Amniotic stem cell (primary cell): Measurements from ENCODE around the gene DMGDH.

Source experiments
- DNase-seq: peaks from one replicate; lab custom pipeline; 2025; lab: John Stamatoyannopoulos, UW

Gene DMGDH

DNA sequence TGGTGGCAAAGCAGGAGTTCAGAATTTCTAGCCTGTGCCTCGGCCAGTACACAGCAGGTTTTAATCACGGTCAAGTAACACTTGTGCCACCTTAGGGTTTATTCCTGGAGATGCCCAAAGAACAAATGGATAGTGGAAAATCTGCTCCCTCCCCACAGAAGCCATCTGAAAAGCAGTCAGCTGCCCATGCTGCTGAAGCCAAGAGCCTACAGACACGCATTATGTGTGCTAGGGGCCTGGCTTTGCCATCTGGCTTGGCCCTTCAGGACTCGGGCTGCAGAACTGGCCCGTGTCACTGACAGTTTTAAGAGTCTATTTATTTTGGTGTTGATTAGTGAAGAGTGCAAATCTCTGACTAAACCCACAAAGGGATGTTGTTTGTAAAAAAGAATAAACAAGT lies 95.5 kb downstream of the DMGDH start:
- DNase-seq = no peak

DNA sequence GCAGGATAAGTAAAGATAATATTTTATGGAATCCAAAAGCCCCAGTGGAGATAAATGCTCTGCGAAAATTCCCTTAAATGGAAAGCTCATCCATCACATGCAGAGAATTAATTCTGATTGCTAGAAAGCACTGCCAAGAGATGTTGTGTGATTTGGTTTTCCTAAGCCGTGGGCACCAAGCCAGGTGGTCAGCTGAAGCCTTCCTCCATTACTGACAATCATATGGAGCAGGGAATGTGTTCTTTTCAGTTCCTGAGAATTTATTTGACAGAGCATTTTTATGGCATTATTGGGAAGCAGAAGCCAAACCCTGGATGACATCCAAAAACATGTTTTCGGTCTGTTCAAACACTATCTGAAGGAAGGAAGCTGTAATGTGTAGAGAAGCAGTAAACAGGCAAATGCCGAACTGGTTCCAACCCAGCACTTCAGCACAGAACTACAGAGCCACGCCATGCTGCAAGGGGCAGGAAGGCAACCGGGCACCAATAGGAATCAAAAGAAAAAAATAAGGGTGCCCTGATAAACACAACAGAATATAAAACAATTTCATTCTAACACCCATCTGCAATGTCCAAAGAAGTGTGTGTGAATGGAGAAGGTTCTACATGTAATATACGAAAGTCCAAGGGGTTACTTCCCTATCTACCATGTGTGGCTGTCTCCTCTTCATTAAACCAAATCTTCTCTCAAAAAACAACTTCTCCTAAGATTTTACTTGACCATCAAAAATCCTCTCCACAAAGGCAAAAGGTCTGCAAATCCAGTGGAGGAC lies 96.6 kb downstream of the DMGDH start:
- no peak for DNase-seq

GRCh38 chr5:78971998-78972397 lies 97.5 kb downstream of the DMGDH start:
- no peak for DNase-seq

DNA sequence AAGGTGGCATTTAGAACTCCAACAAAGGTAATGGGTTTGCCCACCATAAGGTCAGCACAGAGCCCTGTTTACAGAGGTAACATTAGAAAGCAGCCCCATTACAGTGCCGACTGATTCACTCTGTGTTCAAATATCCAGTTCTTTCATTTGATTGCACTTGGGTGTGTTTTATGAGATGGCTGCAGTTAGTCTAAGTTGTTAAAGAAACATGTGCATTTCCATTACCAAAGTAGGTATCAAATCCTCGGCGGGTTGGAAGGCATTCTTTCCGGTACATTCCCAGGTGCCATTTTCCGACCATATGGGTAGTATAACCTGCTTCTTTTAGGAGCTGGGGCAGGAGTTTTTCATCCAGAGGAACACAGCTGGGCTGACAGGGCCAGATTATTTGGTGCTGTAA lies 100.7 kb downstream of the DMGDH start:
- DNase-seq = no peak

GRCh38 chr5:78964889-78965288 lies 104.6 kb downstream of the DMGDH start:
- no peak for DNase-seq

DNA sequence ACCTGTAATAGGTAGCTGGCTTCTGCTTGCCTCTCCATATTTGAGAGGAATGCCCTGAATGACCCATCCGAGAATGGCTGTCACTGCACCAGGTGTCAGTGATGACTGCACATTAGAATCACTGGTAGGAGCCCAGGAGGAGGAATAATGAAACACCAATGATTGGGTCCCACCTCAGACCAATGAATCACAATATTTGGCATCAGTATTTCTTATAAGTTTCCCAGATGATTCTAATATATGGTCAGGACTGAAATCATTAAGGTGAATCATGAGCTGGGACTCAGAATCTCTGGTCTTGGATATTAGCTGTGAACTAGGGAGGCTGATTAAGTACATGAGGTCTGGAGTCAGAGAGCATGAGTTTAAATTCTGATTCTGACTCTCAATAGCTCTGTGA lies 107.7 kb downstream of the DMGDH start:
- DNase-seq = no peak

DNA sequence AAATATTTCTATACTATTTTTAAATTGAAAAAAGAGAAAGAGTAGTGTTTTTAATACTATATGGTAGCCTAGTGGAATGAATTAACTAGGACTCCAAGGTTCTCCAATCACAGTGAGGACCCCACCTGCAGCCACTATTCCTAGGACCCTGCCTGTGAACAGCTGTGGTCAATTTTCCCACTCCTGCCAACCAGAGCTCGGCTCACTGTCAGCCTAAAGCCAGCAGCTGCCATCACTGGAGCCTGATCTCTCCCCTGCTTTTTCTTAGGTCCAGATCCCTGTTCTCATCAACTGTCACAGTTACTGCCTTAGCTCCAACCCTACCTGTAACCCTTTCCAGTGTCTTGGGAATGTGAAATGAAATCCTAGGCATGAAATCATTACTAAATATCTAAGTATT lies 109.7 kb downstream of the DMGDH start:
- no peak for DNase-seq

GRCh38 chr5:78958672-78959445 lies 110.6 kb downstream of the DMGDH start:
- DNase-seq = no peak

DNA sequence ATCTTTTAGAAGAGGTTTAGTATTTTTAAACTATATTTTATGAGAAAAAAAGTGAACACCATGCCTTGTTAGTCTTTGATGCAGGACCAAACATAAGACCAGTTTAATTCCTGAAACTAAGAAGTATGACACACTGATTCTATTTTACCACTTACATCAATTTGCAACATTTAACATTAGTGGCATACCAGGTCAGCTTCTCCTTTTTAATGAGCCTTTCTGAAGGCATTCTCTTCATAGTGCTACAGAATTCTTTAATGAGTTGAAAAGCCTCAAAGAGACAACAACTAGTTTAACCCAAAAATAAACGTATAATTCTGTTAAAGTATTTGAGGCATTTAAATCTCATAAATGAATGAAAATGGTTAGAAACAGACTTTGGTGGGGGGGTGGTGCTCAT lies 112.6 kb downstream of the DMGDH start:
- DNase-seq = no peak

DNA sequence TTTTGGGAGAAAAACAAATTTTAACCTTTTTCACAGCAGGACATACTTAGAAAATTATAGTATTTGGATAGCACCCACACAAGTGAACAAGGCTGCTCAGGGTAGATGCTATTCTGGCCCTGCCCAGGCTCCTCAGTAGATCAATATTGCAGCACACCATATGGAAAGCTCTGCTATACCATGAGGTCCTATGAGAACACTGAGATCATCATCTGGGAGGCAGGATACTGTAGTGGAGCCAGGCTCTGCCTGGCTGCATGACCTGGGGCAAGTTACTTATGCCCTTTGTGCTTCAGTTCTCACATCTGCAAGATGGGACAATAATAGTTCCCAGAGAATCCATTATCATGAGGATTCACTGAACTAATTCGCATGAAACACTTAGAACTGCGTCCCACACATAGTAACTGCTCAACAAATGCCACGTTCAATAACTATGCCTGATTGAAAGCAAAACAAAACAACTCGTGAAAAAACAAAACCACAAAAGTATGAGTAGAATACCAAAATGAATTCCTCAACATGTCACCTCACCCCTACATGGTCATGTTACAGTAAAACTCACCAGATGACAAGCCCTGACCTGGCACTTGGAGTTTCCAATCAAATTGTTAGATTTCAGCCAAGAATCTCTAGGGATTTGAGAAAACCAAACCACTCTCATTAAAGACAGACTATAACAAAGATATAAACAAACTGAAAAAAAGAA lies 116.2 kb downstream of the DMGDH start:
- no peak for DNase-seq
